Upper lobe of left lung (tissue), 4 donors: Measurements from ENCODE around the gene PFN2.

Source experiments
- POLR2A ChIP-seq, 4 donors: fragments of 450-650 bp; IDR thresholded peaks; one replicate each; pipeline ENCODE4 v1.5.1; 2016 to 2017; ENCODE audit warnings: antibody characterized with exemption in 4 of 4, mild to moderate bottlenecking in 2 of 4
- TF ChIP-seq, protein P1 (sequence below), 6 experiments: fragments of 450-650 bp in 4 of 6; fragments of 200-600 bp in 2 of 6; sonication (generic) in 2 of 6; IDR thresholded peaks; one replicate each; pipeline ENCODE4 v1.5.1; 2016 to 2019; ENCODE audit warnings: antibody characterized with exemption in 6 of 6

DNA sequence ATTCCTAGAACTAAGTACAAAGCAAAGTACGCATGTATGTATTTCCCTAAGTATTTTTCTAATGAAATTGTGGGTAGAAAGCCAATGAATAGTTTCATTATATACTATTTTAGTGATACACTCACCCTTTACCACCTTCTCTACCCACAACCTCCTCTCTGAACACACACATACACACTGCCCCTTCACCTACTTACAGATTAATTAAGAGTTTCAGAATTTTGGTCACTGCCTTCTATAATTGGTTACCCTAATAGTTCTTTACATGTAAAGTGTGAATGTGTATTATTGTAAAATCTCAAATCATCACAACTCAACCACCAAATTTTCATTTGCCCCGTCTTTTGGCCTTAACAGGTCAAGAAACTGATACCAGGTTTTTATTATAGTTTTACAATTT, 7.2 kb downstream of the PFN2 start:
- no peak for TF ChIP-seq POLR2A (IDR thresholded peaks at IDR 0.05)
- TF ChIP-seq, protein P1, sequence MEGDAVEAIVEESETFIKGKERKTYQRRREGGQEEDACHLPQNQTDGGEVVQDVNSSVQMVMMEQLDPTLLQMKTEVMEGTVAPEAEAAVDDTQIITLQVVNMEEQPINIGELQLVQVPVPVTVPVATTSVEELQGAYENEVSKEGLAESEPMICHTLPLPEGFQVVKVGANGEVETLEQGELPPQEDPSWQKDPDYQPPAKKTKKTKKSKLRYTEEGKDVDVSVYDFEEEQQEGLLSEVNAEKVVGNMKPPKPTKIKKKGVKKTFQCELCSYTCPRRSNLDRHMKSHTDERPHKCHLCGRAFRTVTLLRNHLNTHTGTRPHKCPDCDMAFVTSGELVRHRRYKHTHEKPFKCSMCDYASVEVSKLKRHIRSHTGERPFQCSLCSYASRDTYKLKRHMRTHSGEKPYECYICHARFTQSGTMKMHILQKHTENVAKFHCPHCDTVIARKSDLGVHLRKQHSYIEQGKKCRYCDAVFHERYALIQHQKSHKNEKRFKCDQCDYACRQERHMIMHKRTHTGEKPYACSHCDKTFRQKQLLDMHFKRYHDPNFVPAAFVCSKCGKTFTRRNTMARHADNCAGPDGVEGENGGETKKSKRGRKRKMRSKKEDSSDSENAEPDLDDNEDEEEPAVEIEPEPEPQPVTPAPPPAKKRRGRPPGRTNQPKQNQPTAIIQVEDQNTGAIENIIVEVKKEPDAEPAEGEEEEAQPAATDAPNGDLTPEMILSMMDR (IDR thresholded peaks at IDR 0.05): no peak
